IMR-90 (cell line): ENCODE results near the gene PHAF1. TPM values are rescaled to one million over a fixed set of nuclear protein-coding genes. Genes with fewer than 3 reads are reported as not detected.
A peak's percentile ranks its signal among the peaks of the same experiment; 100 is the strongest.

ENCODE experiments used
- ATAC-seq: fragments of 200-7000 bp; cut with Tn5 transposase; 2 replicates; pipeline ENCODE4 v1.9.1; 2020; ENCODE audit warnings: low read depth, mild to moderate bottlenecking, moderate library complexity
- BruUV-seq: library from RNA; stranded (reverse); fragments of 400-500 nt; replicated peaks from 2 replicates; lab custom pipeline; 2021; lab: Mats Ljungman, UMichigan
- CTCF ChIA-PET: fragments of 300-600 bp; formaldehyde crosslinking; extraction: SDS; loops from one replicate; lab custom pipeline; 2021; ENCODE audit warnings: antibody characterized with exemption; lab: Yijun Ruan, JAX
- POLR2A ChIA-PET: fragments of 300-600 bp; sonication (Branson Sonifier 250); formaldehyde crosslinking; loops from one replicate; lab custom pipeline; 2022; ENCODE audit warnings: antibody characterized with exemption; ENCODE audit not compliant: unreplicated experiment; lab: Charles Lee
- DNase-seq: peaks from one replicate; pipeline ENCODE4 v3.0.0; 2013
- H2AFZ ChIP-seq: replicated peaks from 2 replicates; pipeline ENCODE3; 2013; ENCODE audit warnings: low read length, mild to moderate bottlenecking; ENCODE audit not compliant: poor library complexity
- H2AK5ac ChIP-seq: 2 replicates; pipeline ENCODE4 v1.6.1; 2013; ENCODE audit warnings: low read depth, low read length, inconsistent platforms
- H2AK9ac ChIP-seq: replicated peaks from 2 replicates; pipeline ENCODE3; 2013; ENCODE audit warnings: mild to moderate bottlenecking, low read depth, low read length, moderate library complexity; ENCODE audit not compliant: poor library complexity
- H2BK120ac ChIP-seq: 2 replicates; pipeline ENCODE4 v1.6.1; 2013; ENCODE audit warnings: low read depth, low read length, inconsistent platforms
- H2BK15ac ChIP-seq: 3 replicates; pipeline ENCODE4 v1.6.1; 2013; ENCODE audit warnings: low read depth, low read length, inconsistent platforms
- H2BK20ac ChIP-seq: 2 replicates; pipeline ENCODE4 v1.6.1; 2013; ENCODE audit warnings: low read depth, mild to moderate bottlenecking, inconsistent platforms, low read length, moderate library complexity
- H2BK5ac ChIP-seq: 2 replicates; pipeline ENCODE4 v1.6.1; 2013; ENCODE audit warnings: mild to moderate bottlenecking, low read depth, low read length, inconsistent platforms; ENCODE audit not compliant: poor library complexity, severe bottlenecking
- H3K14ac ChIP-seq: replicated peaks from 2 replicates; pipeline ENCODE4 v1.6.1; 2013; ENCODE audit warnings: low read depth, low read length, inconsistent platforms
- H3K18ac ChIP-seq: 2 replicates; pipeline ENCODE4 v1.6.1; 2013; ENCODE audit warnings: low read depth, low read length, control low read depth
- H3K23ac ChIP-seq: 2 replicates; pipeline ENCODE4 v1.6.1; 2013; ENCODE audit warnings: low read depth, low read length, inconsistent platforms
- H3K27ac ChIP-seq: 2 replicates; pipeline ENCODE4 v1.5.1; 2013; ENCODE audit warnings: mild to moderate bottlenecking, control low read depth, low read length; ENCODE audit not compliant: insufficient read depth
- H3K27me3 ChIP-seq: 2 replicates; pipeline ENCODE4 v1.6.1; 2013; ENCODE audit warnings: low read length; ENCODE audit not compliant: control insufficient read depth, insufficient read depth
- H3K36me3 ChIP-seq: 2 replicates; pipeline ENCODE4 v1.6.1; 2013; ENCODE audit warnings: low read length, mixed read lengths; ENCODE audit not compliant: control insufficient read depth, insufficient read depth
- H3K4ac ChIP-seq: 2 replicates; pipeline ENCODE4 v1.6.1; 2013; ENCODE audit warnings: low read depth, low read length, inconsistent platforms
- H3K4me1 ChIP-seq: 2 replicates; pipeline ENCODE4 v1.6.1; 2013; ENCODE audit warnings: low read length, mixed read lengths; ENCODE audit not compliant: control insufficient read depth, insufficient read depth
- H3K4me2 ChIP-seq: 2 replicates; pipeline ENCODE4 v1.6.1; 2013; ENCODE audit warnings: low read depth, mild to moderate bottlenecking, control low read depth, low read length, moderate library complexity
- H3K4me3 ChIP-seq: 2 replicates; pipeline ENCODE4 v1.5.1; 2013; ENCODE audit warnings: low read depth, mild to moderate bottlenecking, control low read depth, low read length, moderate library complexity; ENCODE audit not compliant: insufficient read depth
- H3K56ac ChIP-seq: 2 replicates; pipeline ENCODE4 v1.6.1; 2013; ENCODE audit warnings: low read length, inconsistent platforms; ENCODE audit not compliant: insufficient read depth; ENCODE audit errors: extremely low read depth
- H3K79me1 ChIP-seq, 2 experiments: 2 replicates each; pipeline ENCODE4 v1.6.1; 2013; ENCODE audit warnings: low read length in 2 of 2, inconsistent platforms in 1 of 2, low read depth in 1 of 2
- H3K9ac ChIP-seq: 2 replicates; pipeline ENCODE4 v1.6.1; 2013; ENCODE audit warnings: low read depth, low read length, control low read depth
- H3K9me1 ChIP-seq: 2 replicates; pipeline ENCODE4 v1.6.1; 2013; ENCODE audit warnings: low read length, inconsistent platforms; ENCODE audit not compliant: insufficient read depth
- H3K9me3 ChIP-seq: 2 replicates; pipeline ENCODE4 v1.6.1; 2013; ENCODE audit warnings: low read length; ENCODE audit not compliant: control insufficient read depth, insufficient read depth
- H4K20me1 ChIP-seq: 2 replicates; pipeline ENCODE4 v1.6.1; 2013; ENCODE audit warnings: low read length, inconsistent platforms; ENCODE audit not compliant: insufficient read depth
- H4K5ac ChIP-seq: 2 replicates; pipeline ENCODE4 v1.6.1; 2013; ENCODE audit warnings: mild to moderate bottlenecking, low read depth, low read length, control low read depth
- H4K8ac ChIP-seq, 2 experiments: 2 replicates each; pipeline ENCODE4 v1.6.1; 2013; ENCODE audit warnings: low read depth in 2 of 2, low read length in 2 of 2, control low read depth in 1 of 2, inconsistent platforms in 1 of 2
- H4K91ac ChIP-seq: 2 replicates; pipeline ENCODE4 v1.6.1; 2013; ENCODE audit warnings: low read depth, low read length, inconsistent platforms; ENCODE audit not compliant: insufficient read depth
- BHLHE40 ChIP-seq: fragments of 150-350 bp; IDR thresholded peaks from 2 replicates; pipeline ENCODE4 v1.6.1; 2016; ENCODE audit warnings: mild to moderate bottlenecking, low read depth, low read length
- CEBPB ChIP-seq: IDR thresholded peaks from 2 replicates; pipeline ENCODE4 v1.6.1; 2012; ENCODE audit warnings: low read depth, low read length, improper control_type of control experiment
- CTCF ChIP-seq: conservative IDR thresholded peaks from 2 replicates; pipeline ENCODE4 v1.5.1; 2012; ENCODE audit warnings: mild to moderate bottlenecking, low read depth, low read length, improper control_type of control experiment
- ELK1 ChIP-seq: fragments of 150-350 bp; IDR thresholded peaks from 2 replicates; pipeline ENCODE4 v1.6.1; 2016; ENCODE audit warnings: low read depth, mild to moderate bottlenecking, low read length, moderate library complexity, borderline replicate concordance
- FOS ChIP-seq: fragments of 150-350 bp; IDR thresholded peaks from 2 replicates; pipeline ENCODE4 v1.6.1; 2016; ENCODE audit warnings: low read depth, low read length
- MAZ ChIP-seq: IDR thresholded peaks from 2 replicates; pipeline ENCODE4 v1.6.1; 2012; ENCODE audit warnings: low read depth, mild to moderate bottlenecking, low read length, improper control_type of control experiment, moderate library complexity, borderline replicate concordance
- MXI1 ChIP-seq: IDR thresholded peaks from 2 replicates; pipeline ENCODE4 v1.6.1; 2012; ENCODE audit warnings: low read depth, mild to moderate bottlenecking, low read length, moderate library complexity, borderline replicate concordance
- NFE2L2 ChIP-seq: fragments of 150-350 bp; IDR thresholded peaks from 2 replicates; pipeline ENCODE4 v1.6.1; 2016; ENCODE audit warnings: low read depth, mild to moderate bottlenecking, low read length
- POLR2A ChIP-seq: IDR thresholded peaks from 2 replicates; pipeline ENCODE4 v1.6.1; 2012; ENCODE audit warnings: mild to moderate bottlenecking, low read depth, low read length
- RAD21 ChIP-seq: IDR thresholded peaks from 2 replicates; pipeline ENCODE4 v1.6.1; 2012; ENCODE audit warnings: low read length, improper control_type of control experiment
- RCOR1 ChIP-seq: IDR thresholded peaks from 2 replicates; pipeline ENCODE4 v1.6.1; 2012; ENCODE audit warnings: mild to moderate bottlenecking, low read length, improper control_type of control experiment; ENCODE audit not compliant: insufficient replicate concordance
- RFX5 ChIP-seq: IDR thresholded peaks from 2 replicates; pipeline ENCODE4 v1.8.0; 2012; ENCODE audit warnings: low read depth, mild to moderate bottlenecking, low read length, moderate library complexity
- SMC3 ChIP-seq: fragments of 150-350 bp; IDR thresholded peaks from 2 replicates; pipeline ENCODE4 v1.6.1; 2016; ENCODE audit warnings: low read depth, mild to moderate bottlenecking, antibody characterized with exemption, low read length, moderate library complexity
- USF2 ChIP-seq: fragments of 150-350 bp; IDR thresholded peaks from 2 replicates; pipeline ENCODE4 v1.6.1; 2017; ENCODE audit warnings: mild to moderate bottlenecking, antibody characterized with exemption, low read length, low read depth
- WGBS, 2 experiments: methylation state at CpG; one replicate each; pipeline versions ENCODE4 v1.1.5 to v1.1.7; 2013; ENCODE audit warnings: missing lambda C conversion rate in 2 of 2; ENCODE audit not compliant: insufficient read length in 1 of 2; ENCODE audit errors: extremely low coverage in 2 of 2; 5-methylcytosine and 5-hydroxymethylcytosine counted together
- dilution Hi-C: fragments of 300-500 bp; cut with HindIII; formaldehyde crosslinking; loops from one replicate; pipeline ENCODE4 v1.14.3; 2018; ENCODE audit warnings: low sequenced_read_pairs; ENCODE audit not compliant: unreplicated experiment
- in situ Hi-C: fragments of 300-500 bp; cut with MboI; formaldehyde crosslinking; loops from 3 replicates; pipeline ENCODE4 v1.14.3; 2019; ENCODE audit warnings: low sequenced_read_pairs, inconsistent platforms, mixed read lengths
- intact Hi-C: fragments of 100-400 bp; cut with micrococcal nuclease; formaldehyde crosslinking; loops from 2 replicates; pipeline ENCODE4 v1.10.0; 2022
- polyA plus RNA-seq, 3 experiments: library from polyadenylated mRNA; depleted of rRNA; stranded (reverse); fragments of >200 nt; gene quantifications; 2 replicates each; pipeline ENCODE4 v1.2.3, GENCODE V29; 2012; ENCODE audit warnings: low replicate concordance in 1 of 3
- total RNA-seq: library from RNA; depleted of rRNA; stranded (reverse); fragments of >200 nt; gene quantifications from 2 replicates; pipeline ENCODE4 v1.2.3, GENCODE V29; 2012

PHAF1 gene
- total and polyA plus RNA-seq, 2 of the 4 experiments (the other 2 are of a cell fraction): 14.0 to 19.8 TPM

- intact Hi-C loops: no loop called here
- in situ Hi-C loops: no loop called here
- TF ChIP-seq RFX5 (no peak), SMC3 (no peak), FOS (no peak), RCOR1 (no peak), BHLHE40 (no peak), ELK1 (no peak), USF2 (no peak), CEBPB (no peak), POLR2A (no peak), NFE2L2 (no peak), RAD21 (no peak), MAZ (no peak), CTCF (no peak), MXI1 (no peak)
These were observed 55.7 kb downstream of the PHAF1 start for GRCh38 chr16:67165121-67166078.

More at GRCh38 chr16:67165121-67166078, 55.7 kb downstream of the PHAF1 start:
- Histone ChIP-seq H2BK20ac (no peak overlapping the region), H3K9ac (no peak overlapping the region), H3K18ac (no peak overlapping the region), H3K4me2 (no peak overlapping the region), H3K27me3 (peaks cover 24% of the 10 kb centered on the region; the same call in 1 of the 2 replicates), H3K4me3 (no peak overlapping the region), H4K91ac (no peak overlapping the region), H2BK120ac (no peak overlapping the region), H3K27ac (no peak overlapping the region), H3K9me1 (peaks cover 7% of the 10 kb centered on the region; the same call in 1 of the 2 replicates), H3K56ac (no peak overlapping the region), H2BK15ac (no peak overlapping the region), H3K79me1 (peaks cover 0 to 12% of the 10 kb centered on the region in 2 experiments; a peak in 2 of 4 replicates), H2AK5ac (no peak overlapping the region), H2AFZ (peak overlapping the region; percentile 33), H3K14ac (no peak overlapping the region), H3K23ac (no peak overlapping the region), H4K5ac (no peak overlapping the region), H3K9me3 (no peaks in the 10 kb centered on the region), H3K36me3 (peaks cover 3% of the 10 kb centered on the region; the same call in 1 of the 2 replicates), H3K4ac (no peak overlapping the region), H4K20me1 (no peaks in the 10 kb centered on the region), H2BK5ac (no peak overlapping the region), H4K8ac (no peak overlapping the region), H3K4me1 (peaks cover 29% of the 10 kb centered on the region), H2AK9ac (no peak overlapping the region)
- dilution Hi-C loops: no loop called here
- DNase-seq (no peak), ATAC-seq (no peak)
- POLR2A ChIA-PET: no interaction called here
- BruUV-seq: no TSS peak
- WGBS, 2 experiments: 31% methylated on average over 29 of the region's 85 CpGs; no CpG with 5 or more reads in 1 of the 2 experiments
- CTCF ChIA-PET: no interaction called here
